HS-27A (cell line): ENCODE measurements around the gene ROR2.

Experiments used
- DNase-seq: peaks from one replicate; pipeline ENCODE4 v3.0.0-alpha.2; 2012; ENCODE audit warnings: low read depth, missing footprints

The ROR2 gene

DNA sequence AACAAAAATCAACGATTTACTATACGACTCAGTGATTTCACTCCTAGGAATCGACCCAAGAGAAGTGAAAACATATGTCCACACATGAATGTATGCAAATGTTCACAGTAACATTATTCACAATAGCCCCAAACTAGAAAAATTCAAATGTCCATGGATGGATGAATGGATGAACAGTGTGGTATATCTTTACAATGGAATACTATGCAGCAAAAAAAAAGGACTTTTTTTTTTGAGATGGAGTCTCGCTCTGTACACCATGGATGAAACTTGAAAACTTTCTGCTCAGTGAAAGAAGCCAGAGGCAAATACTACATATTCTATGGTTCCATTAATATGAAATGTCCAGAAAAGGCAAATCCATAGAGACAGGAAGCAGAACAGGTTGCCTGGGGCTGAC lies 233.8 kb downstream of the ROR2 start:
- no peak for DNase-seq

DNA sequence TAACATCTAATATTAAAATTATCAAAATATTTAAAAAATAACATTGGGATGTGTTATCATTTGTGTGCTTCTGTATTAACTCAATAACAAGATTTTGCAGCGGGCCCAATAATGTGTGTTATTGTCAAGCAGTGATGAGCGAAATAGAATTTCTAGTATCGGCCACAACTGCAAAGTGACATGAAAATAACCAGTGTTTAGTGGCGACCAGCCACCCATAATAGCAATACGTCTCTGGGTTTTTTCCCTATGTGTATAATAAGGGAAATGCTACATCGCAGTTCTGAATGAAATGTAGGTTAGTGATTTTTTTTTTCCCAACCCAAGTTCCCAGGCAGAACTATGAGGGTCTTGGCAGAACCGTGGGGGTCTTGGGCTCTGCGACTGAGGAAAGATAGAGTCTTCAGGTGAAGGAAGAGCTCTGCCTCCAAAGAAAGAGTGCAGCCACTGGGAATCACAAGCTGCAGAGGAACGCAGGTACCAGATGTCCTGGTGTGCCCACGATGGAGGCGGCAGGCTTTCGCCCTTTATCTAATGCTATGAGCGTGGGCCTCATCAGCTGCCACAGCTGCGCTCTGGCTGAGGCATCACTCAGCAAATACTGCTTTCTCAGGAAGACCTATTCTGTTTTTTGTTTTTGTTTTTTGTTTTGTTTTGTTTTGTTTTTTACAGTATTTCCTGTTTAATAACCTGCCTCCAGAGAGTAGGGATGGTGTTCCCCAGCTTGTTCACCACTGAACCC lies 235.0 kb downstream of the ROR2 start:
- no peak for DNase-seq

DNA sequence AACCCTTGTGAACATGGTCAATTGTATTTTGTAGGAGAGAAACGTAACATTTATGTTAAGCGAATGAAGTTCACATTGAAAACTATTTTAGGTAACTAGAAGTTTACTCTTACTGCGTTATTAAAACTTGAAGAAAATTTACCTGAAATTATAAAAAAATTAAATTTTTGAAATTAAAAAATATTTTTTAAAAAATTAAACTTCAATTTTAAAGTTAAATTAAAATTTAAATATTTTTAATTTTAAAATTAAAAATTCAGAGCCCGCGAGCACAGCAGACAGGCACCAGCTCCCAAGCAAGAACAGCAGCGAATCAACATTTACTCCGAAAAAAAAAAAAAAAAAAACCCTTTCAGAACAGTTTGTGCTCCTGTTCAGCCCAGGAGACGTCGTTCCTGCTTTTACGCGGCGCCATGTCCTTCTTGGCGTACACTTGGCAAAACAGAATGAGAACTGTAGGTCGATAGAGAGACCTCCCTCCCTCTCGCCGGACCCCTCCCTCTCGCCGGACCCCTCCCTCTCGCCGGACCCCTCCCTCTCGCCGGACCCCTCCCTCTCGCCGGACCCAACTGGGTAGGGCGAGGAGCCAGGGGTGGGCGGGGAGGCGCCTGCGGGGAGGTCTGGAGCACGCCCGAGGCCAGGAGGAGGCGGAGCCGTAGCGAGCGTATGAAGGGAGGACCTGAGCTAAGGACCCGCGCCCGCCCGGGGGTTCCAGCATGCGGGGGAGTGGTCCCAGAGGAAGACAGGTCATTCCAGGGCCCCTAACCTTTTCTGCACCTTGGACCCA lies 235.8 kb downstream of the ROR2 start:
- DNase-seq, result no peak

DNA sequence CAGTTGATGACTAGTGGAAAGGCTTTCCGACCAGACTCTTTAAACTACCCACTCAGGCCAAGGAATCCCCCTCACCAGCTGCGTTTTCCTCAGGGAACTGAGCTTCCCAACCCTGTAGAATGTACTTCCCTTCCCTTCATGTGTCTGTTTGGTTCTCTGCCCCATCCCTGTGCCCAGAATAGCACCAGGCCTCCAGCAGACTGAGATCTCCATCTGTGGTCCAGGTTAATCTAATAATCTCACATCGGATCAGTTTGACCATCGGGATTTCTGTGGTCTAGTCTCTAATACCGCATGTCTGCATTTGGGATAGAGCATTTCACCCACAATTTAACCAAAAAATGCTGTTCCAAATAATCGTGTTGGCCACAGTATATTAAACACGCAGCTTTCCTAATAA lies 237.2 kb downstream of the ROR2 start:
- no peak for DNase-seq

- DNase-seq, result no peak
These were observed 238.1 kb downstream of the ROR2 start for GRCh38 chr9:91711755-91712601.

DNA sequence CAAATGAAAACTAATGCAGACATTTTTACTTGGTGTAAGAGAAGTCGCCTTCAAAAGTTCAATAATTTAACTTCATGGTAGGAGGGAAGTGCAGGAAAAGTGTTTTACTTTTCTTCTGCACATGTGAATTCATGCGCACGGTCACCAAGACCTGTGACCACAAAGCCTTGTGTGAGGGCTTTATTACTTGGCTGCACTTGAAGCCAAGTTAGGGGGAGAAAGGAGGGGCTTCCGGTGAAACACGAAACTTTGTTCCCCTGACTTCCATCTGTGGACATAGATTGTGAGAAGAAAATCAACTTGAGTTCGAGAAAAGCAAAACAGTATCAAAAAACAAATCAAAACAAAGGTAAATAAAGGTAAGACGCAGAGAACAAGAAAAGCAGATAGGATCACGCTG lies 239.9 kb downstream of the ROR2 start:
- no peak for DNase-seq

- DNase-seq, result no peak
These were observed 244.6 kb downstream of the ROR2 start for GRCh38 chr9:91705386-91705785.

DNA sequence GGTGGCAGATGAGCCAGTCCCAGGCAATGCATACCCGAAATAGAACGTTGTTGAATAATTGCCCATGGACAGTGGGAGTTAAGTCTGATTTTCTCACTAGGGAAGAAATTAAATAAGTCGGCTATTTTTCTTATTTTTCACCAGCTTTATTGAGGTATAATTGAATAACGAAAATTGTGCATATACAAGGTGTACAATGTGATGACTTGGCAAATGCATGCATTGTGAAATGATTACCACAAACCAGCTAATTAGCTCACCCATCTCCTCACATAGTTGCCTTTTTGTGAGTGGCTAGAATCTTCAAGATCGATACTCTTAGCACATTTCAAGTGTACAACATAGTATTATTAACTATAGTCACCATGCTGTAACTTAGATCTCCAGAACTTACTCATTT lies 249.6 kb downstream of the ROR2 start:
- DNase-seq, result no peak

DNA sequence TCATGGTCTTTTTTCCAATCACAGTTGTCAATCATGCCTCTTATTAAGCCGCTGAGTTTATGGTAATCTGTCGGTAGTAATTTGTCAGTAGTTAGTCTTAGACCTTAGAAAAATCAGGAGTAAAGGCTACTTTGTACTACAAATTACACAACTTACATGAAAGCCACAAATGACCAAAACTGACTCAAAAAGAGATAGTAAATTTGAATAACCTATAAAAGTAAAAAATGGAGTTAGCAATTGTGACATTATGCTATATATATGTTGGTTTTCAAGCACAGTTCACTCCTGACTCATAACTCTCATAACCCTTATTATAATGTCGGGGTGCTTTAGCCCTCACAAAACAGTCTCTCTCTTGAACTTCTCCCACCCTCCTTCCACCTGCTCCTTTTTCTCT lies 251.8 kb downstream of the ROR2 start:
- DNase-seq, result no peak

DNA sequence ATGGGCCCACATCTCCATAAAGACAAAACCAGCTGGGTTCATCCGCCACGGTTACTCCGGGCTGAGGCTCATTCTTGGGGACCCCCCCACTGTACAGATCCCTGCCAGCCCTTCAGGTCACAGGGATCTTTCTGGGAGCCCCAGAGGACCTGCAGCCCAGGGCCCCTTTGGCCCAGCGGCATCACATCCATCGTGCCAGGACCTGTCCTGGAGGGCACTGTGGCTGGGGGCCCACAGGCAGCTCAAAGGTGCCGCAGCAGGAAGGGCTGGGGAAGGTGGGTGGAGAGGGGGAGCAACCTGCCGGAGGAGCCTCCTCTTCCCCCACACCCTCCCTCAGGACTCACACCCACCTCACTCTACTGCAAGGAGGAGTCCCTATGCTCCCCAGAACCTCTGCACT lies 252.8 kb downstream of the ROR2 start:
- no peak for DNase-seq

DNA sequence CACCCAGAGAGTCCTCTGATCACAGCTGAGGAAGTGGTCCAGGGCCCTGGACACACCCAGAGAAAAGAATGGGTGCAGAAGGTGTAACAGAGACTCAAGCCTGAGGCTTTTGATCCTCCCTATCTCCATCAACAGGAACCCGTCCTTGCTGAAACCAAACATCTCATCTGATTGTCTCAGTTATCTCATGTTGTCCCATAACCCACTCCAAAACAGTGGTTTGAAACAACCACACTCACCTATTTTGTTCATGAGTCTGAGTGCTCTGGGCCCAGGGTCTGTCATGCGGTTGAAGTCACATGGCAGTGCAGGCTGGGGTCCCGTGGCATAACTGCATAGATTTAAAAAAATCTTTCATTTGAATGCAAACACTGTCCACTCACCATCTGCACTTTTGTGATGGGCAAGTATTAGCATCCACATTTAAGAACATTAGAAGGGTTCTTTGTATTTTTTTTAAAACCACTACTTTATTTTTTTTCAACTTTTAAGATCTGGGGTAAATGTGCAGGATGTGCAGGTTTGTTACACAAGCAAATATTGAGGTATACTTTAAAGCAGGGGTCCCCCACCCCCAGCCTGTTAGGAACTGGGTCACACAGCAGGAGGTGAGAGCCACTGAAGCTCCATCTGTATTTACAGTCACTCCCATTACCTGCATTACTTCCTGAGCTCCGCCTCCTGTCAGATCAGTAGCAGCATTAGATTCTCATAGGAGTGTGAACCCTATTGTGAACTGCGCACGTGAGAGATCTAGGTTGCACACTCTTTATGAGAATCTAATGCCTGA lies 255.8 kb downstream of the ROR2 start:
- no peak for DNase-seq

- DNase-seq, result no peak
These were observed 256.8 kb downstream of the ROR2 start for GRCh38 chr9:91693226-91693625.

GRCh38 chr9:91690540-91691249 lies 259.3 kb downstream of the ROR2 start:
- no peak for DNase-seq

DNA sequence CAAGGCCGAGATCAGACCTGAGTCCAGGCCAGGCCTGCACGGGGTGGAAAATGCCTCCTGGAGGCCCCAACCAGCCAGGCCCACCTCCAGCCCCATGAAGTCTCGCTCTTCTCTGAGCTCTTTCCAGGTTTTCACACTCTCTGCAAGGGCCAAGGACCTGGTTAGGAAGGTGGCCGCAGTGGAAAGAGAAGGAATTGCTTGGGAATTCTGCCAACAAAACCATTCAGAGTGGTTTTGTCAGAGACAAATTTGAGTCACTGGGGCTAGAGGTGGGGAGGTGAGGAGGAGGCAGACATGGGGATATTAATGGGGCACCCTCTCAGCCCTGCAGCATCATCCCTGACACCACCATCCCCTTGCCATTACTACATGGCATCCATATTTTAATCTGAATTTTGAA lies 261.0 kb downstream of the ROR2 start:
- DNase-seq, result no peak

DNA sequence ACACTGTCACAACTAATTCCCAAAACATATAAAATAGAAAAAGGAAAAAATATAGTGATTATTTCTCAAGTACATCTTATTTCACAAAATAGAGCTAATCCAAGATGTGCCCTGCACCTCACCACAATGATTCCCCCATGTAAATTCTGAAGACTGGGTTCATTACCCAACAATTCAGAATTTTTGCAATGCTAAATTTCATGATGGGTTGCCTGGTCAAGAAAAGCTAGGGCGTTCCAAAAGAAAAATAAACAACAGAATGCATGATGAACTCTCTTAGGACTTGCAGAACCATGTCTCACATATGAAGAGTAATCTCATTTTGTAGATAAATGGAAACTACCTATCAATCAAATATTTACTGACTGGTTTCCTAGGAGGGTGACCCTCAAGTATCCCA lies 266.8 kb downstream of the ROR2 start:
- DNase-seq, result no peak

DNA sequence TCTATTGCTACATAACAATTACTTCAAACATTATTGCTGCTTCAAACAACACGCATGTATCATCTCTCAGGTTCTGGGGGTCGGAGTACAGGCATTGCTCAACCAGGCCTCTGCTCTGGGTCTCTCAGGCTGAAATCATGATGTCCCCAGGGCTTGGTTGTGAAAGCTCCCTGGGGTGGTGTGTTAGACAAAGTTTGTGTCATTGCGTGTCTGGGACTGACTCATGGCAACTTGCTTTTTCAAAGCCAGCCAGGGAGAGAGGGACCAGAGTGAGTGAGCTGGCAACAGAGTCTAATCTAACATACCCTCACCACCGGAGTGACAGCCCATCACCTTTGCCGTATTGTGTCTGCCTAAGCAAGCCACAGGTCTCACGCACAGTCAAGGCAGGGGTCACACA lies 267.2 kb downstream of the ROR2 start:
- no peak for DNase-seq

- DNase-seq, result peak; percentile 26
These were observed 268.3 kb downstream of the ROR2 start for GRCh38 chr9:91681461-91682305.

GRCh38 chr9:91680998-91681397 lies 269.0 kb downstream of the ROR2 start:
- DNase-seq, result no peak

GRCh38 chr9:91680106-91680505 lies 269.9 kb downstream of the ROR2 start:
- no peak for DNase-seq
